GM19025 (cell line): ENCODE results near the gene SH3GL3.

Source experiments
- ATAC-seq: cut with Tn5 transposase; IDR thresholded peaks from one replicate; pipeline ENCODE4 v1.9.1; 2021; ENCODE audit warnings: mild to moderate bottlenecking, low read depth, moderate library complexity; ENCODE audit not compliant: unreplicated experiment

The SH3GL3 gene

GRCh38 chr15:83656943-83657528 lies 209.9 kb downstream of the SH3GL3 start:
- ATAC-seq = no peak

GRCh38 chr15:83657549-83657948 lies 210.4 kb downstream of the SH3GL3 start:
- ATAC-seq = no peak

- no peak for ATAC-seq
Observed at GRCh38 chr15:83658430-83659416, 211.6 kb downstream of the SH3GL3 start.

- no peak for ATAC-seq
Observed at GRCh38 chr15:83659417-83659812, 212.3 kb downstream of the SH3GL3 start.

- no peak for ATAC-seq
Observed at GRCh38 chr15:83665480-83665879, 218.3 kb downstream of the SH3GL3 start.
